NCI-H526 (cell line): Measurements from ENCODE around the gene RBM26.

ENCODE experiments used
- DNase-seq, 2 experiments: peaks; one replicate each; lab custom pipeline; 2025; lab: John Stamatoyannopoulos, UW

Gene RBM26

GRCh38 chr13:79270859-79271258 lies 135.2 kb downstream of the RBM26 start:
- no peak for DNase-seq
